NCI-H1092 treated with DMSO at 0.1 percent for 48 hours (cell line): Measurements from ENCODE around the gene FIP1L1.
"Not testable (repeated sequence)": the region's sequence is repeated elsewhere in the genome, so short reads cannot be mapped to it uniquely, and the experiment has no call there.

Experiments
- DNase-seq: peaks from one replicate; lab custom pipeline; 2025; lab: John Stamatoyannopoulos, UW

FIP1L1 gene

GRCh38 chr4:53377319-53378170 is at the start of gene FIP1L1:
FIP1L1 (plus strand) TSS chr4:53377641; CDS start chr4:53377839, 198 bp downstream.
- DNase-seq: peak; percentile 91

- DNase-seq: not testable (repeated sequence)
These were observed 42.5 kb upstream of the FIP1L1 start for GRCh38 chr4:53334916-53335315.

- DNase-seq: not testable (repeated sequence)
These were observed 37.3 kb upstream of the FIP1L1 start for GRCh38 chr4:53340145-53340544.

- DNase-seq: not testable (repeated sequence)
These were observed 31.0 kb upstream of the FIP1L1 start for GRCh38 chr4:53346392-53346791.

- no peak for DNase-seq
These were observed 30.3 kb upstream of the FIP1L1 start for GRCh38 chr4:53346920-53347852.

GRCh38 chr4:53348046-53348445 is 29.4 kb upstream of the FIP1L1 start:
- DNase-seq: no peak

GRCh38 chr4:53349091-53349491 is 28.4 kb upstream of the FIP1L1 start:
- no peak for DNase-seq

GRCh38 chr4:53354012-53354722 is 23.3 kb upstream of the FIP1L1 start:
- no peak for DNase-seq

- DNase-seq: no peak
These were observed 21.4 kb upstream of the FIP1L1 start for GRCh38 chr4:53355930-53356521.

- no peak for DNase-seq
These were observed 16.0 kb upstream of the FIP1L1 start for GRCh38 chr4:53361451-53361850.

GRCh38 chr4:53362093-53362492 is 15.3 kb upstream of the FIP1L1 start:
- DNase-seq: no peak

GRCh38 chr4:53364624-53365023 is 12.8 kb upstream of the FIP1L1 start:
- DNase-seq: no peak

- DNase-seq: peak; percentile 10
These were observed 12.3 kb upstream of the FIP1L1 start for GRCh38 chr4:53365121-53365485.

- DNase-seq: peak; percentile 93
These were observed 11.7 kb upstream of the FIP1L1 start, which contains the start of gene SCFD2 for GRCh38 chr4:53365486-53366300. SCFD2 (minus strand) TSS chr4:53366061.

- DNase-seq: no peak
These were observed 11.1 kb upstream of the FIP1L1 start for GRCh38 chr4:53366301-53366716.

GRCh38 chr4:53367721-53368120 is 9.7 kb upstream of the FIP1L1 start:
- DNase-seq: no peak

- DNase-seq: no peak
These were observed 6.4 kb upstream of the FIP1L1 start for GRCh38 chr4:53371049-53371448.

- DNase-seq: no peak
These were observed 5.5 kb upstream of the FIP1L1 start for GRCh38 chr4:53371843-53372521.

- DNase-seq: no peak
These were observed 2.6 kb upstream of the FIP1L1 start for GRCh38 chr4:53374777-53375258.

- DNase-seq: no peak
These were observed 541 bp upstream of the FIP1L1 start for GRCh38 chr4:53376900-53377299.
